ENCODE data around the gene ATP7A. TPM values are rescaled to one million over a fixed set of nuclear protein-coding genes. Genes with fewer than 3 reads are reported as not detected.
"Not testable (repeated sequence)": the region's sequence is repeated elsewhere in the genome, so short reads cannot be mapped to it uniquely, and the experiment has no call there.

ATP7A gene
- total RNA-seq, 2 experiments from 2014 or later: 12.6 to 13.3 TPM

DNA sequence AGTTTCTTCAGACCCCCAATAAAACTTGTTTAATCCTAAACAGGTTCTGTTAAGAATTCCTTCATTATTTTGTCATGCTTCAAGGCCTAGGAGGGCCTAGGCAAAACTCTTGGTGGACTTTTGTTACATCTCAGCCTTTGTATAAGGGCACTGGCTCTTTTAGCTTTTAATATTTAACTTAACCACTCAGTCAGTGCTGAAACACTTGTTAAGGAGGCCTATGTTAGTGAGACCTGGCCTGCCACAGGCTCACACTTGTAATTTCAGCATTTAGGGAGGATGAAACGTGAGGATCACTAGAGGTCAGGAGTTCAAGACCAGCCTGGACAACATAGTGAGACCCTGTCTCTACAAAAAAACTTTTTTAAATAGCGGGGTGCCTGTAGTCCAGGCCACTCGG, 160.8 kb downstream of the ATP7A start:
- H3K4me3 Mint-ChIP-seq: no peak overlapping the region
- no peak overlapping the region for H3K27ac Mint-ChIP-seq
- POLR2A ChIA-PET: no interaction called here
- H3K27me3 Mint-ChIP-seq: no peaks in the 10 kb centered on the region
- peaks cover 13% of the 10 kb centered on the region for H3K9me3 Mint-ChIP-seq
- CTCF ChIA-PET: no interaction called here
- DNase-seq: no peak
- peaks cover 6% of the 10 kb centered on the region for H3K36me3 Mint-ChIP-seq (ENCODE audit: low read depth)
- H3K4me1 Mint-ChIP-seq: peaks cover 16% of the 10 kb centered on the region

DNA sequence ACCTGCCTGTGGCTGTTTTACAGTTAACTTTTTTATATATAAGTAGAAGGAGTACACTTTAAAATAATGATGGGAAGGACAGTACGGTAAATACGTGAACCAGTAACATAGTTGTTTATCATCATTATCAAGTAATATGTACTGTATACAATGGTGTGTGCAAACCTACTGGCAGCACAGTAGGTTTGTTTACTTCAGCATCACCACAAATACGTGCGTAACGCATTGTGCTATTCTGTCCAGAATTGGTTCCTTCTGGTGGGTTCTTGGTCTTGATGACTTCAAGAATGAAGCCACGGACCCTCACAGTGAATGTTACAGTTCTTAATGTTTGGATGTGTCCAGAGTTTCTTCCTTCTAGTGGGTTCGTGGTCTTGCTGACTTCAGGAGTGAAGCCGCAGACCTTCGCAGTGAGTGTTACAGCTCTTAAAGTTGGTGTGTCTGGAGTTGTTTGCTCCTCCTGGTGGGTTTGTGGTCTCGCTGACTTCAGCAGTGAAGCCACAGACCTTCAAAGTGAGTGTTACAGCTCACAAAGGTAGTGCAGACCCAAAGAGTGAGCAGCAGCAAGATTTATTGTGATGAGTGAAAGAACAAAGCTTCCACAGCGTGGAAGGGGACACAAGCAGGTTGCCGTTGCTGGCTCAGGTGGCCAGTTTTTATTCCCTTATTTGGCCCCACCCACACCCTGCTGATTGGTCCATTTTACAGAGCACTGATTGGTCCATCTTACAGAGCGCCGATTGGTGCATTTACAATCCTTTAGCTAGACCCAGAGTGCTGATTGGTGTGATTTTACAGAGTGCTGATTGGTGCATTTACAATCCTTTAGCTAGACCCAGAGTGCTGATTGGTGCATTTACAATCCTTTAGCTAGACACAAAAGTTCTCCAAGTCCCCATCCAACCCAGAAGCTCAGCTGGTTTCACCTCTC, 162.9 kb downstream of the ATP7A start:
- CTCF ChIA-PET; H3K4me3 Mint-ChIP-seq; H3K36me3 Mint-ChIP-seq (ENCODE audit: low read depth); POLR2A ChIA-PET; H3K27me3 Mint-ChIP-seq: not testable (repeated sequence)
- Mint-ChIP-seq H3K9me3 (peaks cover 16% of the 10 kb centered on the region), H3K4me1 (peaks cover 13% of the 10 kb centered on the region), H3K27ac (peak overlapping the region; percentile 14)
- peak; percentile 27 for DNase-seq

DNA sequence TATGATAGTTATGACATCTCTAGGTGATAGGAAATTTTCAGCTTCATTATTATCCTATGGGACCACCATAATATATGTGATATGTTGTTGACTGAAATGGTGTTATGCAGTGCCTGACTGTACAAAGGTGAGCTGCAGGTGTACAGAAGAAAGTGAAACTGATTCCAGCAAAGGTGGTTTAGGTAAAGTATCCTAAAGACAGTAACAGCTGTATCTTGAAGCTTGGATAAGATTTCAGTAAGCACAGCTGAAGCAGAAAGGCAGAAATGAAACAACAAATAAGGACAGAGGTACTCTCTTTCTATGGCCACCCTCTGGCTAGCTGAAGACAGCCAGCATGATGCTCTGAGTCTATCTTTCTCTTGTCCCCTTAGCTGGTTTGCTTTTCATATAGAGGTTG, 163.6 kb downstream of the ATP7A start:
- ChIA-PET CTCF (no interaction called here), POLR2A (no interaction called here)
- Mint-ChIP-seq H3K4me1 (peaks cover 13% of the 10 kb centered on the region), H3K9me3 (peaks cover 14% of the 10 kb centered on the region), H3K4me3 (no peak overlapping the region), H3K36me3 (ENCODE audit: low read depth) (peaks cover 6% of the 10 kb centered on the region), H3K27ac (no peak overlapping the region), H3K27me3 (no peaks in the 10 kb centered on the region)
- no peak for DNase-seq

DNA sequence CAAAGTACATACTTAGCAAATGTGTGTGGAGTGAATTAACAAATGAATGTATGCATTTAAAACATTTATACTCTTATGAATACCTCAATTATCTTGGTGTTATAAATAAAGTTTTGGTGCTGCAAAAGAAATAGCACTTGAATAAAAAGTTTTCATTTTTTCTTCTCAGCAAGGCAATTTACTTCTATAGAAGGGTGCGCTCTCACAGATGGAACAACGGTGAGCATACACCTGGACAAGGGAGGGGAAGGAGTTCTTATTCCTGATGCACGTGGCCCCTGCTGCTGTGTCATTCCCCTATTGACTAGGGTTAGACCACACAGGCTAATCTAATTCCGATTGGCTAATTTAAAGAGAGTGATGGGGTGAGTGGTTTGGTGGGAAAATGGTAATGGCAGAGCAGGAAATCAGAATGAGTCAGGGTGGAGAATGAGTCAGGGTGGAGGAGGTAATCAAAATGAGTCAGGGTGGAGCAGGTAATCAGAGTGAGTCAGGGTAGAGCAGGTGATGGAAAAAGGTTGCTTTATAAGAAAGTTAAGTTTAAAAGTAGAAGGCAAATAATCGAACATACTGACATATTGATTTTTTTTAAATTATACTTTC, 165.4 kb downstream of the ATP7A start:
- no peak overlapping the region for H3K4me3 Mint-ChIP-seq
- CTCF ChIA-PET: no interaction called here
- no peaks in the 10 kb centered on the region for H3K27me3 Mint-ChIP-seq
- no peak for DNase-seq
- H3K36me3 Mint-ChIP-seq (ENCODE audit: low read depth): peaks cover 6% of the 10 kb centered on the region
- POLR2A ChIA-PET: no interaction called here
- H3K9me3 Mint-ChIP-seq: peaks cover 13% of the 10 kb centered on the region
- H3K27ac Mint-ChIP-seq: peak overlapping the region; percentile 49
- H3K4me1 Mint-ChIP-seq: peaks cover 13% of the 10 kb centered on the region

DNA sequence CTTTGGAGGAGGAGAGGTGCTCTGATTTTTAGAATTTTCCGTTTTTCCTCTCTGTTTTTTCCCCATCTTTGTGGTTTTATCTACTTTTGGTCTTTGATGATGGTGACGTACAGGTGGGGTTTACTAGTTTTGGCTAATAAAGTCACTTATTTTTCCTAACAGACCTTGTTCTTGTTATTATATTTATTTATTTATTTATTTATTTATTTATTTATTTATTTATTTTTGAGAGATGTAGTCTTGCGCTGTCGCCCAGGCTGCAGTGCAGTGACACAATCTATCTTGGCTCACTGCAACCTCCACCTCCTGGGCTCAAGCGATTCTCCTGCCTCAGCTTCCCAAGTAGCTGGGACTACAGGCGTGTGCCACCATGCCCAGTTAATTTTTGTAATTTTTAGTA, 170.9 kb downstream of the ATP7A start:
- DNase-seq; H3K27me3 Mint-ChIP-seq; H3K4me3 Mint-ChIP-seq; H3K27ac Mint-ChIP-seq; H3K4me1 Mint-ChIP-seq; POLR2A ChIA-PET; H3K9me3 Mint-ChIP-seq; H3K36me3 Mint-ChIP-seq (ENCODE audit: low read depth); CTCF ChIA-PET: not testable (repeated sequence)

DNA sequence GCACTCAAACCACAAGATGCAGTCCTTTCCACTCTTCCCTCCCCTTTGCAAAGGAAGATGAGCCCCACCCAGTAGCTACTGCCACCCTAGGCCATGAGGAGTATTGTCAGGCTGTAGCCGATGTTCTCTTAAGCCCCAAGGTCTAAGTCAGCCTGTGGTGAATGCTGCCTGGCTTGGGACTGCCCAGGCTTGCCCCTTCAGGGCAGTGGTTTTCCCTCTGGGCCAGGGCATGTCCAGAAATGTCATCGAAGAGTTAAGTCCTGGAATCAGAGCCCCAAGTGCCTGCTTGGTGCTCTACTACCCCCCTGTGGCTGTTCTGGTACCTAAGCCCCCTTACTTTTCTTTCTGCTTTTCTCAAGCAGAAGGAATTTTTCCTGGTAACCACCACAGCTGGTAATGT, 181.8 kb downstream of the ATP7A start:
- Mint-ChIP-seq H3K4me1 (peaks cover 5% of the 10 kb centered on the region), H3K27me3 (peaks cover 2% of the 10 kb centered on the region), H3K4me3 (no peak overlapping the region), H3K27ac (no peak overlapping the region), H3K36me3 (ENCODE audit: low read depth) (no peaks in the 10 kb centered on the region), H3K9me3 (no peaks in the 10 kb centered on the region)
- POLR2A ChIA-PET: no interaction called here
- no peak for DNase-seq
- CTCF ChIA-PET: interaction anchor here (1.3 kb wide), 1 partner anchor 193 kb away, joined by 4 read pairs; the partner anchor contains the start of gene COX7B

DNA sequence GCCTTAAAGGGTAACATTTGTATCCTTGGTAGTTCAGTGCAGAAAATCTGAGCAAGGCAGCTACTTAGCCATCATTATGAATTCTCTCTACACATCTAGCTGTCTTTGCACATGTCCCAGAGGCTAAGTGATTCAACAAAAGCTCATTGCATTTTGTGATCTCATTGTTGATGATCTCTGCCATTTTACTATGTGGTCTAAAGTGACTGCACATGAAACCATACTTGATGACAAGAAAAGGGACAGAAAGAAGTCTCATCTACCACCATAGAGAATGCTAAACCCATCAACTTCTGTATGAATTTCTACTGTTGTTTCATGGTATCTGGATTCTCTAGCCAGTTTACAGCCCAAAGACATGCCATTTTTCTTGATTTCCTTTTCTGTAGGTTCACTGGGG, 187.6 kb downstream of the ATP7A start:
- Mint-ChIP-seq H3K27me3 (no peaks in the 10 kb centered on the region), H3K4me3 (no peak overlapping the region)

More for the DNA sequence above, 187.6 kb downstream of the ATP7A start:
- ChIA-PET POLR2A (no interaction called here), CTCF (no interaction called here)
- DNase-seq: no peak
- Mint-ChIP-seq H3K27ac (no peak overlapping the region), H3K36me3 (ENCODE audit: low read depth) (peaks cover 6% of the 10 kb centered on the region), H3K9me3 (no peaks in the 10 kb centered on the region), H3K4me1 (peaks cover 19% of the 10 kb centered on the region)

Other genes with a start within 250 kb of the ATP7A start
- gene ATRX, start 124.5 kb upstream of the ATP7A start, total RNA-seq: 10 to 100 TPM; 67.6 to 70.2 TPM
- 10 to 100 TPM; 56.3 to 57.6 TPM for gene MAGT1, start 15.3 kb upstream of the ATP7A start, total RNA-seq
- 100 to 1,000 TPM; 227 to 250 TPM for gene COX7B, start 11.2 kb upstream of the ATP7A start, total RNA-seq
- under 1 TPM in 1 of 2 experiments, not detected in 1; 0.43 TPM for gene PGAM4, start 58.9 kb downstream of the ATP7A start, total RNA-seq
- gene PGK1, start 193.6 kb downstream of the ATP7A start, total RNA-seq: 1,000 to 10,000 TPM; 1,048 to 1,050 TPM
- gene TAF9B, start 229.0 kb downstream of the ATP7A start, total RNA-seq: 10 to 100 TPM; 18.0 to 18.8 TPM